BJ (cell line): Measurements from ENCODE around the gene CA5B. TPM values are rescaled to one million over a fixed set of nuclear protein-coding genes. Genes with fewer than 3 reads are reported as not detected.

Source experiments
- CTCF ChIA-PET: fragments of 350-600 bp; formaldehyde crosslinking; extraction: SDS; loops from one replicate; lab custom pipeline; 2021; ENCODE audit warnings: antibody characterized with exemption, inconsistent platforms; lab: Yijun Ruan, JAX
- POLR2A ChIA-PET: fragments of 300-600 bp; sonication (Branson Sonifier 250); formaldehyde crosslinking; extraction: SDS; loops from one replicate; lab custom pipeline; 2021; ENCODE audit warnings: antibody characterized with exemption; lab: Charles Lee
- DNase-seq: peaks from one replicate; pipeline ENCODE4 v3.0.0-alpha.2; 2011; ENCODE audit warnings: low read depth
- H3K27me3 ChIP-seq: 2 replicates; pipeline ENCODE4 v1.6.0; 2011; ENCODE audit warnings: low read length; ENCODE audit not compliant: control insufficient read depth, insufficient read depth
- H3K36me3 ChIP-seq: 2 replicates; pipeline ENCODE4 v1.5.1; 2011; ENCODE audit warnings: low read length; ENCODE audit not compliant: control insufficient read depth, insufficient read depth
- H3K4me3 ChIP-seq: 2 replicates; pipeline ENCODE4 v1.5.1; 2011; ENCODE audit warnings: low read depth, mild to moderate bottlenecking, control low read depth, low read length
- polyA plus RNA-seq: library from polyadenylated mRNA; depleted of rRNA; stranded (reverse); fragments of >200 nt; gene quantifications from 2 replicates; pipeline ENCODE4 v1.2.3, GENCODE V29; 2011; rRNA removed
- small RNA-seq: library from RNA; depleted of rRNA; stranded (forward); fragments of <200 nt; gene quantifications from one replicate; pipeline ENCODE3, GENCODE V24; 2012; ENCODE audit warnings: low replicate concordance, low read depth; ENCODE audit not compliant: insufficient read length
- TF ChIP-seq, protein P1 (sequence below): IDR thresholded peaks from 2 replicates; pipeline ENCODE4 v1.5.1; 2011; ENCODE audit warnings: low read depth, mild to moderate bottlenecking, control low read depth, inconsistent platforms, low read length, moderate library complexity; ENCODE audit not compliant: insufficient read depth

Gene CA5B
- polyA plus RNA-seq, 1 experiment: 8.6 TPM

- CTCF ChIA-PET: no interaction called here
- no peak for DNase-seq
- POLR2A ChIA-PET: no interaction called here
Measured at GRCh38 chrX:15834053-15834452, 96.0 kb downstream of the CA5B start.

GRCh38 chrX:15834827-15835595 lies 96.9 kb downstream of the CA5B start:
- TF ChIP-seq, protein P1, sequence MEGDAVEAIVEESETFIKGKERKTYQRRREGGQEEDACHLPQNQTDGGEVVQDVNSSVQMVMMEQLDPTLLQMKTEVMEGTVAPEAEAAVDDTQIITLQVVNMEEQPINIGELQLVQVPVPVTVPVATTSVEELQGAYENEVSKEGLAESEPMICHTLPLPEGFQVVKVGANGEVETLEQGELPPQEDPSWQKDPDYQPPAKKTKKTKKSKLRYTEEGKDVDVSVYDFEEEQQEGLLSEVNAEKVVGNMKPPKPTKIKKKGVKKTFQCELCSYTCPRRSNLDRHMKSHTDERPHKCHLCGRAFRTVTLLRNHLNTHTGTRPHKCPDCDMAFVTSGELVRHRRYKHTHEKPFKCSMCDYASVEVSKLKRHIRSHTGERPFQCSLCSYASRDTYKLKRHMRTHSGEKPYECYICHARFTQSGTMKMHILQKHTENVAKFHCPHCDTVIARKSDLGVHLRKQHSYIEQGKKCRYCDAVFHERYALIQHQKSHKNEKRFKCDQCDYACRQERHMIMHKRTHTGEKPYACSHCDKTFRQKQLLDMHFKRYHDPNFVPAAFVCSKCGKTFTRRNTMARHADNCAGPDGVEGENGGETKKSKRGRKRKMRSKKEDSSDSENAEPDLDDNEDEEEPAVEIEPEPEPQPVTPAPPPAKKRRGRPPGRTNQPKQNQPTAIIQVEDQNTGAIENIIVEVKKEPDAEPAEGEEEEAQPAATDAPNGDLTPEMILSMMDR: no peak
- Histone ChIP-seq H3K27me3 (no peaks in the 10 kb centered on the region), H3K36me3 (no peaks in the 10 kb centered on the region), H3K4me3 (no peak overlapping the region)
- DNase-seq: no peak
- ChIA-PET POLR2A (no interaction called here), CTCF (interaction anchor here (1.6 kb wide), 1 partner anchor 13 kb away, joined by 4 read pairs; no protein-coding TSS in a partner anchor)

More at GRCh38 chrX:15834053-15834452, 96.0 kb downstream of the CA5B start:
- Histone ChIP-seq H3K4me3 (no peak overlapping the region), H3K27me3 (no peaks in the 10 kb centered on the region), H3K36me3 (no peaks in the 10 kb centered on the region)
- TF ChIP-seq, protein P1: no peak

Small RNAs within 50 kb of the gene (small RNA-seq; reads per million reads assigned to genes)
- not detected for gene RF00409

Other genes starting within 250 kb of the CA5B start
- gene PIR, start 244.9 kb upstream of the CA5B start, polyA plus RNA-seq: 11.7 and 16.8 TPM in 2 replicates
- not detected in 2 replicates for gene BMX, start 237.5 kb upstream of the CA5B start, polyA plus RNA-seq
- gene ACE2, start 137.3 kb upstream of the CA5B start, polyA plus RNA-seq: not detected in 2 replicates
- 0.15 and 0.21 TPM in 2 replicates for gene CLTRN, start 73.5 kb upstream of the CA5B start, polyA plus RNA-seq
- gene ZRSR2, start 52.2 kb downstream of the CA5B start, polyA plus RNA-seq: 2.9 and 5.1 TPM in 2 replicates
- gene AP1S2, start 116.5 kb downstream of the CA5B start, polyA plus RNA-seq: 14.8 and 32.5 TPM in 2 replicates